Measurements from ENCODE around the gene IL11.
"Not testable (repeated sequence)": the region's sequence is repeated elsewhere in the genome, so short reads cannot be mapped to it uniquely, and the experiment has no call there.

GRCh38 chr19:55407550-55407799 lies 37.2 kb upstream of the IL11 start, which contains the start of gene UBE2S:
- TF ChIP-seq REST (IDR thresholded peaks at IDR 0.05; ENCODE audit: insufficient read depth in 1 of 2, low read depth in 2 of 2, low read length in 2 of 2), result 0 out of 4 replicates have a peak, but pooled peaks of 1 of the 2 experiments have one; percentile 57
- TF ChIP-seq FOXP2 (optimal IDR thresholded peaks at IDR 0.05; ENCODE audit: borderline replicate concordance, extremely low read depth, extremely low read length, insufficient read depth), result not testable (repeated sequence)
- peak; percentile 98 for TF ChIP-seq POLR2AphosphoS5 (IDR thresholded peaks at IDR 0.05; ENCODE audit: low read depth, low read length)
